DMS 273 treated with DMSO at 0.1 percent for 48 hours (cell line): Measurements from ENCODE around the gene ADRM1.

ENCODE experiments used
- DNase-seq: peaks from one replicate; lab custom pipeline; 2025; lab: John Stamatoyannopoulos, UW

The ADRM1 gene

GRCh38 chr20:62355878-62356588 is 53.2 kb downstream of the ADRM1 start:
- DNase-seq = no peak

GRCh38 chr20:62356589-62357186 is 53.9 kb downstream of the ADRM1 start:
- DNase-seq = no peak

GRCh38 chr20:62357187-62357667 is 54.4 kb downstream of the ADRM1 start:
- DNase-seq = no peak

DNA sequence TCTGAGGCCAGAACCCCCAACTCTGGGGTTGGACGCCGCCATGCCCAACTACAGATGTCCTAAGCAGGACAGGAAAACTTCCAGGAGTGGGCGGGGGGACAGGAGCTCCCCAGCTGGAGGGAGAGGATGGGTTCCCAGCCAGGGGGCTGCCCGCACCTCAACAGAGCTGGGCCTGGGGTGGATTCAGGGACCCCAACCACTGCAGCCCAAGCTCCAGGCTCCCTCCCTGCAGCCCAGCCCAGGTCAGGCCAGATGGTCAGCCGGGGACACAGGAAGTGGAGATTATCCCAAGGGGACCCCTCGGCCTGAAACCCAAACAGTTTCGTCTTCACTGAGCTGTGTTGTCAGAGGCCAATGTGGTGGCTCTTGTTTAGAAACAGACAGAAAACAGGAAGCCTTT is 54.9 kb downstream of the ADRM1 start:
- DNase-seq = no peak
